ENCODE data around the gene MCC. TPM values are rescaled to one million over a fixed set of nuclear protein-coding genes. Genes with fewer than 3 reads are reported as not detected.

Gene MCC
- total RNA-seq, 4 donors from 2014 or later: 17.0 to 24.8 (median 21.0) TPM

DNA sequence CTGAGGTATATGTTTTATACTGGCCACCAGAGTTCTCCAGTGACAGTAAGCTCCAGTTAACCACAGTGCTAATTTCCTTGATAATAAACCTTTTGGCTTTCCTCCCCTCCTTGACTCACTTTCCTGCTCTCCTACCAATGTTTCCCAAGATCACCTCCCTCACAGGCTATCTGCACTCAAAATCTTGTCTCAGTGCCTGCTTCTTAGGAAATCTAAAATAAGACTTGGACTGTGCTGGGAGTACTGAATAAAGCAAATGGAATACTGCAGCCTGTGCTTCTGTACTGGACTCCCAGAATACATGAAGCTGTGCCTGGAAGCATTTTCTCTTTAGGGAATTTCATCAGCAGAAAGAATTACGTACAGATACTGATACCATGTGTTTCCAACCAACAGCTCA is 513.4 kb downstream of the MCC start:
- Histone ChIP-seq H3K27me3 (no peaks in the 10 kb centered on the region), H3K4me3 (no peak overlapping the region), H3K27ac (replicated peaks in 1 of 4) (no peak overlapping the region), H3K4me1 (peaks cover 13 to 30% (median 28%) of the 10 kb centered on the region in 4 donors), H3K36me3 (no peaks in the 10 kb centered on the region), H3K9me3 (no peaks in the 10 kb centered on the region)
- 83% methylated on average over 1 of the region's 1 CpG for WGBS
- no peak for TF ChIP-seq POLR2AphosphoS5 (IDR thresholded peaks at IDR 0.05)
- no peak for TF ChIP-seq EP300 (IDR thresholded peaks at IDR 0.05)
- TF ChIP-seq POLR2A (IDR thresholded peaks at IDR 0.05; ENCODE audit: low read depth): no peak
- TF ChIP-seq, protein P1, sequence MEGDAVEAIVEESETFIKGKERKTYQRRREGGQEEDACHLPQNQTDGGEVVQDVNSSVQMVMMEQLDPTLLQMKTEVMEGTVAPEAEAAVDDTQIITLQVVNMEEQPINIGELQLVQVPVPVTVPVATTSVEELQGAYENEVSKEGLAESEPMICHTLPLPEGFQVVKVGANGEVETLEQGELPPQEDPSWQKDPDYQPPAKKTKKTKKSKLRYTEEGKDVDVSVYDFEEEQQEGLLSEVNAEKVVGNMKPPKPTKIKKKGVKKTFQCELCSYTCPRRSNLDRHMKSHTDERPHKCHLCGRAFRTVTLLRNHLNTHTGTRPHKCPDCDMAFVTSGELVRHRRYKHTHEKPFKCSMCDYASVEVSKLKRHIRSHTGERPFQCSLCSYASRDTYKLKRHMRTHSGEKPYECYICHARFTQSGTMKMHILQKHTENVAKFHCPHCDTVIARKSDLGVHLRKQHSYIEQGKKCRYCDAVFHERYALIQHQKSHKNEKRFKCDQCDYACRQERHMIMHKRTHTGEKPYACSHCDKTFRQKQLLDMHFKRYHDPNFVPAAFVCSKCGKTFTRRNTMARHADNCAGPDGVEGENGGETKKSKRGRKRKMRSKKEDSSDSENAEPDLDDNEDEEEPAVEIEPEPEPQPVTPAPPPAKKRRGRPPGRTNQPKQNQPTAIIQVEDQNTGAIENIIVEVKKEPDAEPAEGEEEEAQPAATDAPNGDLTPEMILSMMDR (IDR thresholded peaks at IDR 0.05): no peak
- DNase-seq (ENCODE audit: extremely low spot score): no peak
- intact Hi-C loops (cut with DNase I): loop anchor here (5.0 kb wide), 1 partner anchor 48 kb away; no protein-coding TSS in a partner anchor

DNA sequence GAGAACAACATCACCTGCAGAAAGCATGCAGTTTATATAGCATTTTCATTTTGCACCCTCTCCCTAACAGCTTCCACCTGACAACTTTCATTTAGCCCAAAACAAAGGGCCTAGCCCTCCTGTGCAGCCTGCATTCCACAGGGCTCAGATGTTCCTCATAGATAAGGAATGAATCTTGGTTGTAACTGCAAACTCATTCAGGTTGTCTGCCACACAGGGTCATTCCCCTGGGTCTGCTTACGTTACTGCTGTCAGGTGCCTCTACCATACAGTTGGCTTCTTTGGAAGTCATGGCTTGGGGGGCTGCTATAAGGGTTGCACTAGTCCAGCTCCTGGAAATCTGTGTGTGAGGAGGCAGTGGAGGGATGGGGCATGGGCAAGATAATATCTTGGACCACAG is 514.3 kb downstream of the MCC start:
- Histone ChIP-seq H3K27me3 (no peaks in the 10 kb centered on the region), H3K4me3 (no peak overlapping the region), H3K36me3 (no peaks in the 10 kb centered on the region), H3K27ac (replicated peaks in 1 of 4) (no peak overlapping the region), H3K4me1 (peaks cover 13 to 21% (median 18%) of the 10 kb centered on the region in 4 donors), H3K9me3 (no peaks in the 10 kb centered on the region)
- DNase-seq (ENCODE audit: extremely low spot score): no peak
- WGBS: 78% methylated on average over 1 of the region's 1 CpG
- intact Hi-C loops (cut with DNase I): no loop called here
- no peak for TF ChIP-seq POLR2AphosphoS5 (IDR thresholded peaks at IDR 0.05)
- TF ChIP-seq, protein P1 (IDR thresholded peaks at IDR 0.05): no peak
- no peak for TF ChIP-seq POLR2A (IDR thresholded peaks at IDR 0.05; ENCODE audit: low read depth)
- TF ChIP-seq EP300 (IDR thresholded peaks at IDR 0.05): no peak

DNA sequence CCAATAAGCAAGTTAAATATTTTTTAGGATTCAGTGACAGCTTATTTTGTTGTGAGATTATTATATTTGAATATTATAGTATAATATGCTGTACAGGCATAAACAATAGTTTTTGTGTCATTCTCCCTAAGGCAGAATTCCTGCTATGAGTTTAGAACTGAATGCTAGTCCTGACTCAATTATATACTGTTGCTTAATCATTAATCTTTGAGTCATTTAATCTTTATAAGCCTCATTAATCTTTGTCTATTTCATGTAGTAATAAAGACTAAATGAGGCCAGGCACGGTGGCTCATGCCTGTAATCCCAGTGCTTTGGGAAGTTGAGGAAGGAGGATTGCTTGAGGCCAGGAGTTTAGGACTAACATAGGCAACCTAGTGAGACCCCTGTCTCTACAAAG is 515.2 kb downstream of the MCC start:
- peaks cover 8 to 13% (median 10%) of the 10 kb centered on the region in 4 donors for H3K4me1 ChIP-seq

More for the DNA sequence above, 515.2 kb downstream of the MCC start:
- 81% methylated on average over 1 of the region's 1 CpG for WGBS
- TF ChIP-seq POLR2A (IDR thresholded peaks at IDR 0.05; ENCODE audit: low read depth): no peak
- no peak for TF ChIP-seq EP300 (IDR thresholded peaks at IDR 0.05)
- TF ChIP-seq, protein P1 (IDR thresholded peaks at IDR 0.05): no peak
- no peak for TF ChIP-seq POLR2AphosphoS5 (IDR thresholded peaks at IDR 0.05)
- H3K36me3 ChIP-seq: no peaks in the 10 kb centered on the region
- no peak for DNase-seq (ENCODE audit: extremely low spot score)
- H3K9me3 ChIP-seq: no peaks in the 10 kb centered on the region
- H3K4me3 ChIP-seq: no peak overlapping the region
- no peak overlapping the region for H3K27ac ChIP-seq (replicated peaks in 1 of 4)
- intact Hi-C loops (cut with DNase I): no loop called here
- no peaks in the 10 kb centered on the region for H3K27me3 ChIP-seq

Small RNA genes within 50 kb of the gene (small RNA-seq; reads per million reads assigned to genes)
- 0 reads per million in 3 donors for gene RNU4ATAC13P

Other genes starting within 250 kb of the MCC start
- under 1 TPM in 1 of 4 donors, not detected in 3; under 0.01 TPM for gene TSSK1B, start 53.5 kb downstream of the MCC start, total RNA-seq
- gene YTHDC2, start 25.2 kb upstream of the MCC start, total RNA-seq: 10 to 100 TPM in 3 of 4 donors, 1 to 10 TPM in 1; 9.3 to 32.0 (median 15.8) TPM